Stimulated activated CD4-positive, alpha-beta T cell treated with anti-CD3 and anti-CD28 coated beads, TNF-alpha, amount 100 ng/mL, for 4 hours (primary cell): ENCODE measurements around the gene SLC25A45.
"Not testable (repeated sequence)": the region's sequence is repeated elsewhere in the genome, so short reads cannot be mapped to it uniquely, and the experiment has no call there.

Experiments used
- DNase-seq, 3 experiments: peaks; one replicate each; pipeline ENCODE4 v3.0.0-alpha.2; 2020; ENCODE audit warnings: low read depth in 3 of 3

SLC25A45 gene

GRCh38 chr11:65421794-65422632 lies 39.6 kb upstream of the SLC25A45 start:
- peak; percentile 84 to 95 (median 90) for DNase-seq

- peak in 2 of 3 experiments; percentile 78 to 84 for DNase-seq
Measured at GRCh38 chr11:65420979-65421793, 38.7 kb upstream of the SLC25A45 start.

GRCh38 chr11:65420506-65420905 lies 38.1 kb upstream of the SLC25A45 start:
- no peak for DNase-seq

- DNase-seq = no peak
Measured at GRCh38 chr11:65419772-65420481, 37.5 kb upstream of the SLC25A45 start.

DNA sequence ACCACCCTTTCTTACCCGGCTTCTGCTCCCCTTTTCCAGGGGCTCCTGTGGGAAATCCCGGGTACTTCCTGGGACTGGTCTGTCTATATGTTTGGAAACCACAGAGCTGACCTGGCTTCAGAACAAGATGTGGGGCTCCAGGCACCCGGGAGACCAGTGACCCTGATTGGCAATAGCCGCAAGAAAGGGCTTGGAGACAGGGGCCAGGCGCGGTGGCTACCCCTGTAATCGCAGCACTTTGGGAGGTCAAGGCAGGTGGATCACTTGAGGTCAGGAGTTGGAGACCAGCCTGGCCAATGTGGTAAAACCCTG lies 37.0 kb upstream of the SLC25A45 start:
- no peak for DNase-seq

- DNase-seq = peak in 1 of 3 experiments; percentile 53
Measured at GRCh38 chr11:65418681-65419459, 36.4 kb upstream of the SLC25A45 start.

GRCh38 chr11:65418431-65418680 lies 35.9 kb upstream of the SLC25A45 start:
- DNase-seq = no peak

- no peak for DNase-seq
Measured at GRCh38 chr11:65417702-65418430, 35.4 kb upstream of the SLC25A45 start.

- no peak for DNase-seq
Measured at GRCh38 chr11:65416841-65417701, 34.6 kb upstream of the SLC25A45 start.

- DNase-seq = peak; percentile 84 to 89 (median 88)
Measured at GRCh38 chr11:65416341-65416824, 33.9 kb upstream of the SLC25A45 start.

DNA sequence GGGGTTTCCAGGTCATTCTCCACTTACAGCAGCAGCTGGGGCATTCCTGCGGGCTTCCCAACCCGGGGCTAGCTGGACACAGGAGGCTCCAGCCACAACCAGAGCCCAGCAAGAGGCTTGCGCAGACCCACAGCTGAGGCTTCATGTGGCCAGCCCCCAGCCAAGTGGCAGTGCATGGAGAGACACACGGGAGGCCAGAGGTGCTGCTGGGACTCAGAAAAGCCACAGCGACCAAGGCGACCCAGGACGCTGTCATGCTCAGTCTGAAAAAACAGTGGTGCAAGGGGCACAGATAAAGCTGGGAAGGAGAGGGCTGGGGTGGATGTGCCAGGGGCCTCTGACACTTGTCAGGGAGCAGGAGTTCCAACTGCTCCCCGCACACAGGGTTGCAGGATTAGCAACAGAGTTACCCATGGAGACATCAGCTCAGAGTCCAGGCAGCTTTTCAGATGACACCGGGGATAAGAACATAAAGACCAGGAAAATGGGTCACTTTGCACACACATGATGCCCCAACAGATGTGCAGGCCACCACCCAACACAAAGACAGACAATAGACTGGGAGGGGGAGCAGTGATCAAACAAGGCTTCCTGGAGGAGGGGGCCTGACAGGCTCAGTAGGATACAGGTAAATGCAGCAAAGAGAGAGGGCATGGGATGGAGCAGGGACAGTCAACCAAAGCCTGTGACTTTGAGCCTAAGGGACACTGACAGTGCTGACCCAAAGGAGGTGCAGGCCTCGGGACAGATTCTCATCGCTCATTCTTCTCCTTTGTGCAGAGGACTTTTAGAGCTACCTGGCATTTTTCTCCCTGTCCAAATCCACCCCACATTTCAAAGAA lies 33.3 kb upstream of the SLC25A45 start:
- no peak for DNase-seq

DNA sequence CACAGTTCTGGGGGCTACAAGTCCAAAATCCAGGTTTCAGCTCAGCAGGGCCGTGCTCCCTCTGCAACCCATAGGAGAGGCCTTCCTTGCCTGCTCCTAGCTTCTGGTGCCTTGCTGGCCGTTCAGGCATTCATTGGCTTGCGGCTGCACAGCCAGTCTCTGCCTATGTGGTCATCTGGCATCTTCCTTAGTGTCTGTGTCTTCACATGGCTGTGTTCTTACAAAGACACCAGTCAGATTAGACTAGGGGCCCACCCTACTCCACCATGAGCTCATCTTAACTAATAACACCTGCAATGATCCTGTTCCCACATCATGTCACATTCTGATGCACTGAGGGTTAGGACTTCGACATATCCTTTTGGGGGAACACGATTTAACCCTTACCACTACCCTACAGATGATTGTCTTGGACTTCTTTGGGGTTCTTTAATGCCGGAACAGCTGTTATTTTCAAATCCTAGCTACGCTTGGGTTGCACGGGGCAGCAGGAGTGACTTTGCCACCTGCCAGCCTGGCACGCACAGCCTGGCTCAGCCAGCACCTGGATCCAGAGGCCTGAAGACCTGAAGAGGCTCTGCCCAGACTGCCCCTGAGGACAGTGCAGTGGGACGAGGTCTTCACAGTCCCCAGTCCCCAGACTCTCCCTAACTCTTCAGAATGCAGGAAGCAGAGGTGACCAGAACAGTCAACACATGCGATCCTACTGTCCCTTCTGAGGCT lies 32.5 kb upstream of the SLC25A45 start:
- DNase-seq = no peak

- DNase-seq = not testable (repeated sequence)
Measured at GRCh38 chr11:65413077-65413664, 30.7 kb upstream of the SLC25A45 start.

- no peak for DNase-seq
Measured at GRCh38 chr11:65412271-65413076, 30.0 kb upstream of the SLC25A45 start.

GRCh38 chr11:65411681-65412070 lies 29.2 kb upstream of the SLC25A45 start:
- no peak for DNase-seq

GRCh38 chr11:65410936-65411680 lies 28.7 kb upstream of the SLC25A45 start:
- no peak for DNase-seq
